ENCODE results near the gene ADIG.

GRCh38 chr20:38550274-38550673 lies 30.7 kb upstream of the ADIG start:
- TF ChIP-seq CTCF (conservative IDR thresholded peaks at IDR 0.05 in 1 of 2, IDR thresholded peaks at IDR 0.05 in 1 of 2; ENCODE audit: extremely low read depth in 1 of 2, insufficient read depth in 1 of 2, low read depth in 1 of 2, low read length in 2 of 2) (peak; percentile 14 to 21), EZH2 (IDR thresholded peaks at IDR 0.05; ENCODE audit: borderline replicate concordance, low read length) (no peak)

Data from mammary epithelial cell (primary cell).